Measurements from ENCODE around the gene PIK3C2G.

PIK3C2G gene

GRCh38 chr12:18339633-18340032, 78.3 kb downstream of the PIK3C2G start:
- H3K4me3 ChIP-seq (replicated peaks; ENCODE audit: insufficient read depth, low read length): no peak overlapping the region
- no peak for DNase-seq (ENCODE audit: low read depth in 1 of 2, low spot score in 1 of 2)
- H3K27me3 ChIP-seq (ENCODE audit: insufficient read depth, poor library complexity, severe bottlenecking): no peaks in the 10 kb centered on the region
- no peak overlapping the region for H3K27ac ChIP-seq (replicated peaks)
- no peak for TF ChIP-seq POLR2AphosphoS5 (IDR thresholded peaks at IDR 0.05; ENCODE audit: low read depth)
- no peak for TF ChIP-seq CTCF (IDR thresholded peaks at IDR 0.05; ENCODE audit: insufficient read depth, low read length)
- TF ChIP-seq REST (IDR thresholded peaks at IDR 0.05; ENCODE audit: insufficient replicate concordance, low read depth): no peak
- no peak for TF ChIP-seq SPI1 (IDR thresholded peaks at IDR 0.05; ENCODE audit: borderline replicate concordance, low read depth)
- TF ChIP-seq GABPA (IDR thresholded peaks at IDR 0.05; ENCODE audit: low read depth): no peak

GRCh38 chr12:18340186-18340585, 78.9 kb downstream of the PIK3C2G start:
- no peaks in the 10 kb centered on the region for H3K27me3 ChIP-seq (ENCODE audit: insufficient read depth, poor library complexity, severe bottlenecking)
- TF ChIP-seq GABPA (IDR thresholded peaks at IDR 0.05; ENCODE audit: low read depth) (no peak), SPI1 (IDR thresholded peaks at IDR 0.05; ENCODE audit: borderline replicate concordance, low read depth) (no peak), POLR2AphosphoS5 (IDR thresholded peaks at IDR 0.05; ENCODE audit: low read depth) (no peak), CTCF (IDR thresholded peaks at IDR 0.05; ENCODE audit: insufficient read depth, low read length) (no peak), REST (IDR thresholded peaks at IDR 0.05; ENCODE audit: insufficient replicate concordance, low read depth) (no peak)
- H3K27ac ChIP-seq (replicated peaks): no peak overlapping the region
- no peak overlapping the region for H3K4me3 ChIP-seq (replicated peaks; ENCODE audit: insufficient read depth, low read length)
- DNase-seq (ENCODE audit: low read depth in 1 of 2, low spot score in 1 of 2): no peak

GRCh38 chr12:18340786-18341185, 79.5 kb downstream of the PIK3C2G start:
- no peaks in the 10 kb centered on the region for H3K27me3 ChIP-seq (ENCODE audit: insufficient read depth, poor library complexity, severe bottlenecking)
- no peak for DNase-seq (ENCODE audit: low read depth in 1 of 2, low spot score in 1 of 2)
- no peak overlapping the region for H3K4me3 ChIP-seq (replicated peaks; ENCODE audit: insufficient read depth, low read length)
- no peak overlapping the region for H3K27ac ChIP-seq (replicated peaks)
- TF ChIP-seq SPI1 (IDR thresholded peaks at IDR 0.05; ENCODE audit: borderline replicate concordance, low read depth) (no peak), POLR2AphosphoS5 (IDR thresholded peaks at IDR 0.05; ENCODE audit: low read depth) (no peak), CTCF (IDR thresholded peaks at IDR 0.05; ENCODE audit: insufficient read depth, low read length) (no peak), REST (IDR thresholded peaks at IDR 0.05; ENCODE audit: insufficient replicate concordance, low read depth) (no peak), GABPA (IDR thresholded peaks at IDR 0.05; ENCODE audit: low read depth) (no peak)

Measured in HL-60 (cell line).